ENCODE results near the gene HJV.
A peak's percentile ranks its signal among the peaks of the same experiment; 100 is the strongest.

Gene HJV

GRCh38 chr1:146020058-146021049, 1.2 kb downstream of the HJV start:
- no peak for DNase-seq

- DNase-seq, result no peak
Measured at GRCh38 chr1:146019231-146020057, 2.1 kb downstream of the HJV start.

- DNase-seq, result no peak
Measured at GRCh38 chr1:146016891-146017290, 4.6 kb downstream of the HJV start.

GRCh38 chr1:146013559-146013922, 8.0 kb downstream of the HJV start:
- no peak for DNase-seq

- DNase-seq, result peak; percentile 80
Measured at GRCh38 chr1:146012703-146013558, 8.6 kb downstream of the HJV start.

GRCh38 chr1:146010126-146010738, 11.3 kb downstream of the HJV start:
- no peak for DNase-seq

- DNase-seq, result no peak
Measured at GRCh38 chr1:146007489-146008133, 13.9 kb downstream of the HJV start.

GRCh38 chr1:146001709-146002108, 19.8 kb downstream of the HJV start:
- DNase-seq, result no peak

GRCh38 chr1:145999321-146000024, 22.1 kb downstream of the HJV start:
- DNase-seq, result peak; percentile 76

GRCh38 chr1:145997718-145998023, 23.9 kb downstream of the HJV start:
- no peak for DNase-seq

- DNase-seq, result peak; percentile 77
Measured at GRCh38 chr1:145997016-145997717, 24.4 kb downstream of the HJV start.

- peak; percentile 95 for DNase-seq
Measured at GRCh38 chr1:145996433-145997015, 25.0 kb downstream of the HJV start, which contains the start of gene TXNIP. Gene TXNIP (minus strand): TSS chr1:145996579. CDS start chr1:145996266, 313 bp downstream.

GRCh38 chr1:145995964-145996432, 25.5 kb downstream of the HJV start:
- peak; percentile 39 for DNase-seq

- no peak for DNase-seq
Measured at GRCh38 chr1:145995148-145995881, 26.2 kb downstream of the HJV start.

- peak; percentile 44 for DNase-seq
Measured at GRCh38 chr1:145994391-145995120, 27.0 kb downstream of the HJV start.

GRCh38 chr1:145993618-145994390, 27.7 kb downstream of the HJV start:
- DNase-seq, result no peak

- no peak for DNase-seq
Measured at GRCh38 chr1:145992958-145993617, 28.4 kb downstream of the HJV start.

All from CD4-positive, alpha-beta T cell treated with Interleukin-12 subunit alpha and Interleukin-12 subunit beta, for 1 hour (primary cell).